Activated CD4-positive, alpha-beta T cell treated with anti-CD3 and anti-CD28 coated beads, Interleukin-2, amount 50 U/mL, for 48 hours (primary cell): ENCODE results near the gene BARHL1.
"Not testable (repeated sequence)": the region's sequence is repeated elsewhere in the genome, so short reads cannot be mapped to it uniquely, and the experiment has no call there.

Experiments
- DNase-seq, 2 experiments: peaks; one replicate each; pipeline ENCODE4 v3.0.0-alpha.2; 2020

Gene BARHL1

DNA sequence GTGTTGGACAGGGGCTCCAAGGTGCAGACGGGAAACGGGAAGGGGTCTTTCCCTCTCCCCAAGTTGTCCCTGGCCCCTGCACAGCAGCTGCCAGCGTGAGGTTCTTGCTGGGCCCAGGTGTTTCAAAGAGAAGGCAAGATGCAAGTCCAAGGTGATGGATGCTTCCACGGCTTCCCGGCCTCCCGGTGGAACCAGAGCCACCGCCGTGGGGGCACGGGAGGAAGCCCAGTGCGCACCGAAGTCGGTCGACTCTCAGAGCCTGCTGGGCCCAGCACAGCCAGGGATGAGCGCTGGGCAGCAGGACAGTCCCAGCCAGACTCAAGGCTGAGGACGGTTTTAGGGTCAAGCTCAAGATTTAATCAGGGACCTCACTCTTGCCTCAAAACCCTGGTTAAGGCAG is 25.2 kb upstream of the BARHL1 start:
- DNase-seq = no peak

- no peak for DNase-seq
These were observed 22.7 kb upstream of the BARHL1 start for GRCh38 chr9:132559711-132560110.

DNA sequence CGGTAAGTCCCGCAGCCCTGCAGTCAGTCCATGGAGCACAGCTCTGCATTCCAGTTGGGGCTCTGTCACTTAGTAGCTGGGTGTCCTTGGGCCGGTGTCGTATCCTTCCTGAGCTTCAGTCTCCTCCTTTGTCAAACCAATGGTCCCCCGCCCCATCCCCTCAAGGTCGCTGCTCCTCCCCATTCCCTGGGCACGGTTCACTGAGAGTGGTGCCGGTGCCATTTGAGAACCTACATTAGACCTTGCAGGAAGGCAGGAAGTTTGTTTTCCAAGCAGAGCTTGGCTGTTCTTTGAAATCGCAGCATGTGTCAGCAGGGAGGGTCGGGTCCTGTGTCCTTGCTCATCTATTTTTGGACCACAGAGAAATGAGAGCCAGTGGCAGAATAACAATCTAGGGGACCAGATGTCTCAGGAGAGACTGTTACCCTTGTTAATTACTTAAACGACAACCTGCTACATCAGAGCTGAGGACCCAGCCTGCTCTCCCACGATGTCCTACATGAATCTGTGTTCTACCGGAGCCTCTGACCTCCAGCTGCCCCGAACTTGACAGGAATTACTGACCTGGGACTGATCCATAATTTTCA is 21.7 kb upstream of the BARHL1 start:
- no peak for DNase-seq

DNA sequence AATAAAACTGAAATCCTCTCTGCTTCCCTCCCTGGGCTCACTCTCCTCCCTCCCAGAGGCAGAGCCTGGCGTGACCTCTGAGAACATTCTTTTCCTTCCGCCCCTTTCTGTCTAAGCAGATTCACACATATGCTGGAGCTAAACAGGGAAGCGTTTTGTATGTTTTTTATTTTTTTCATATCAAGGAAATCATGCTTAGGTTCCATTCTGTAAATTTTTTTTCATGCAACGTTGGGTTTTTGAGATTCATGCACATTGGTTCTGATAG is 20.2 kb upstream of the BARHL1 start:
- DNase-seq = no peak

GRCh38 chr9:132564526-132564925 is 17.9 kb upstream of the BARHL1 start:
- no peak for DNase-seq

GRCh38 chr9:132568787-132569186 is 13.6 kb upstream of the BARHL1 start:
- not testable (repeated sequence) for DNase-seq

GRCh38 chr9:132571806-132572600 is 10.4 kb upstream of the BARHL1 start:
- no peak for DNase-seq

DNA sequence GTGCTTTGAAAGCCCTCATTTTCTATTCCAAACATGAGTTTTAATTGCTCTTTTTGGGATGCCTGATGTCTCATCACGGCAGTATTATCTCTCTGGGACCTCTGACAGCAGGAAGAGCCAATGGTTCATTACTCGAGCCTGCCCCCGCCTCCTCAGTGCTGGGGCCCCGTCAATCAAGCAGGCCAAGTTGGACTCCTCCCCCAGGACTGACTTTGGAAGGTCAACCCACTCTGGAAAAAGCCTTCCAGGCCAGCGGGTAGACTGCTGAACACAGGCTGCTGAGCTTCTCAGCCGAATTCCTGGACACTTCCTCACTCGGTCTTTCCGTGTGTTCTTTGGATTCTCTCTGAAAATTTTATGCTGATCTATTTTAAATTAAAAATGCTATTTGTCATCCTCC is 9.5 kb upstream of the BARHL1 start:
- DNase-seq = no peak

DNA sequence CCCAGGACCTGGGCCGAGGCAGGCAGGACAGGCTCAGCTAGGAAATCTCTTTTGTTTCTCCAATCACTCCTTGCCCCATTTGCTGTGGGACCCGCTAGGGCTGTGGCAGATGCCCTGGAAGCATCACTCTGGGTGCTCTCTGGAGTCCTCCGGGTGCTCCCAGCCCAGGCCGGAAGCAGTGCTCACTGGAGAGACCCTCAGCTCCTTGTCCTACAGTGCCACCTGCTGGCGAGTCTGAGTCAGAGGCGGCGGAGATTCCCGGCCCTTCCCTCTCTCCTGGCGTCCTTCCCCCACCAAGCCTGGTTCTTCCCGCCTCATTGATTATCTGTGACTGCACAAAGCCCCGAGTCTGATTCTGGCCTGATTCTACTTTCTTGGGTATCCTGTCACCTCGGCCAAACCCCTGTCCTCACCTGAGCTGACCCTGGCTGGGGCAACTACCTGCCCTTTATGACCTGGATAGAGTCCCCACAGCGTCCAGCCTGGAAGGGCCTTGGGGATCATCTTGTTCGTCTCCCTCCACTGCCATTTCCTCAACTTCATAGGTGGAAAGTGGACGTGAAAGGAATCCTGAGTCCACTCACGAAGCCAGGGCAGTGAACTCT is 7.3 kb upstream of the BARHL1 start:
- peak; percentile 66 to 72 for DNase-seq

- no peak for DNase-seq
These were observed 6.6 kb upstream of the BARHL1 start for GRCh38 chr9:132575811-132576210.

GRCh38 chr9:132577119-132577518 is 5.3 kb upstream of the BARHL1 start:
- no peak for DNase-seq

- DNase-seq = no peak
These were observed 4.0 kb upstream of the BARHL1 start for GRCh38 chr9:132578367-132578932.

GRCh38 chr9:132579427-132579798 is 3.0 kb upstream of the BARHL1 start:
- DNase-seq = no peak

DNA sequence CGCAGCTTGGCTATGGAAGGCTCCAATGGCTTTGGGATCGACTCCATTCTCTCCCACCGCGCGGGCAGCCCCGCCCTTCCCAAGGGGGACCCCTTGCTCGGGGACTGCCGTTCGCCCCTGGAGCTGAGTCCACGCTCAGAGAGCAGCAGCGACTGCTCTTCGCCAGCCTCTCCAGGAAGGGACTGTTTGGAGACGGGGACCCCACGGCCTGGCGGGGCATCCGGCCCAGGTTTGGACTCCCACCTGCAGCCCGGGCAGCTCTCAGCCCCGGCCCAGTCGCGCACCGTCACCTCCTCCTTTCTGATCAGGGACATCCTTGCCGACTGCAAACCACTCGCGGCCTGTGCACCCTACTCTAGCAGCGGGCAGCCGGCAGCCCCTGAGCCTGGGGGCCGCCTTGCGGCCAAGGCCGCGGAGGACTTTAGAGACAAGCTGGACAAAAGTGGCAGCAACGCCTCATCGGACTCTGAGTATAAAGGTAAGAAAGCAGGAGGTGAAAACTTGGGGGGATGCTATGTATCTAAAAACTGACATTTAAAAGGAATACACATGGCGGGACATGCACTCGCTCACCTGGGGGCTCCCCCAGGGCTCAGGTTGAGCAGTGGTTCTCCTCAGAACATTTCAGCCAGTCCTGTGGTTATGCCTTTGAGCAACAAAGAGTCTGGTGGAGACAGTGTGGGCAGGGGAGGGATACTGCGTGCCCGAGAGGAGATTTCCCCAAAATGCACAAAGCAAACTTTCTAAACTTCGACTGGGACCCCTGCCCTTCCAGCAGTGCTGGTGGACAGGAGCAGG is 579 bp downstream of the BARHL1 start:
- no peak for DNase-seq

DNA sequence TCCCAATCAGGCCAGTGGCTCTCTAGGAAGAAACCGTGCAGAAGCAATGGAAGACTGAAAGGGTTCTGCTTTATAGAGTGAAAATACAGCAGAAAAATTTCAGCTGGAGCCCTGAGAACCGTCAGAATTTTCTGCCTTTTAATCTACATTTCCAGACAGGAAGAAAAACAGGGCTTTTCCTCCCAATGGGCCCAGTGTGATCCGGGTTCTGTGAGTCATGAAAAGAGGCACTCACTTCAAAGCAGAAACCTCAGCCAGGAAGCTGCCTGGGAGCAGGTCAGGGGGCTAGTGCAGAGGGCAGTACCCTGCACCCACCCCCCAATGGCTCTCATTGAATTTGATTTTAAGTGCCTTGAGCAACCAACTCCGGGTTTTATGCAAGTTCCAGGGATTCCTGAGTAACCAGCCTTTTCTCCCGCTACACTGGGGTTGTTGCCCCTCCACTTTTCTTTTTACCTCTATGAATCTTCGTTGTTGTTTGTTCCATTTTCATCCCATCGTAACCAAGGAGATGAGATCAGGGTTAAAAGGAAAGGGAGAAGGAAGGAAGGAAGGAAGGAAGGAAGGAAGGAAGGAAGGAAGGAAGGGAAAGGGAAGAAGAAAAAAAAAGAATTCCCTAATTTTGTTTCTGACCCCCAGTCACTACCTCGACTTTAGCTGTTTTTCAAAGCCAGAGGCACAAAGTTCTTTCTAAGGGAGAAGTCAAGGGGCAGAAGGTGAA is 1.3 kb downstream of the BARHL1 start:
- no peak for DNase-seq

- DNase-seq = no peak
These were observed 2.5 kb downstream of the BARHL1 start for GRCh38 chr9:132584601-132585560.

- DNase-seq = no peak
These were observed 3.8 kb downstream of the BARHL1 start for GRCh38 chr9:132585954-132586829.

DNA sequence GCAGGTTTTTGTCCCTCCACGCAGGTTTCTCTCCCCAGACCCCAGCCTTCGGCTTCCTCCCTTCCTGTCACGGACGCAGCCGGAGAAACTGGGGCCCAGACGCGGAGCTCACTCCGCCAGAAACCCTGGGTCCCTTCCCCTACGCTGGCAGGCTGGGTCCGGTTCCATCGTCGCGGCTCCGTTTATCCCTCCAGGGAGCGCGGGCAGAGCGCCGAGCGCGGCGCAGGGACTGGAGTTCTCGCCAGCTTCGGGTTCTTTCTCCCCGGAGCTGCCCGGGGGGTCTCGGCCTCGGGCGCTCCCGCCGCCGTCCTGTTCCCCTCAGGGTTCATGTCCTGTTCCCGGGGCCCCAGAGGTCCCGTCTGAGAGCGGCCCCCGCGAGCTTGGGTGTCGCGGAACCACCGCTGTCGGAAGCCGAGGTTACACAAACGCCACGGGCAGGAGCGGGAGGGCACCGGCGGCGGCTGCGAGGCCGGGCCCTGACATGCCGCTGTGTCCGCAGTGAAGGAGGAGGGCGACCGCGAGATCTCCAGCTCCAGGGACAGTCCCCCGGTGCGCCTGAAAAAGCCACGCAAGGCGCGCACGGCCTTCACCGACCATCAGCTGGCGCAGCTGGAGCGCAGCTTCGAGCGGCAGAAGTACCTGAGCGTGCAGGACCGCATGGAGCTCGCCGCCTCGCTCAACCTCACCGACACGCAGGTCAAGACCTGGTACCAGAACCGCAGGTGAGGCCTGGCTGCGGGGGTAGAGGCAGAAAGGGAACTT is 4.6 kb downstream of the BARHL1 start:
- no peak for DNase-seq

DNA sequence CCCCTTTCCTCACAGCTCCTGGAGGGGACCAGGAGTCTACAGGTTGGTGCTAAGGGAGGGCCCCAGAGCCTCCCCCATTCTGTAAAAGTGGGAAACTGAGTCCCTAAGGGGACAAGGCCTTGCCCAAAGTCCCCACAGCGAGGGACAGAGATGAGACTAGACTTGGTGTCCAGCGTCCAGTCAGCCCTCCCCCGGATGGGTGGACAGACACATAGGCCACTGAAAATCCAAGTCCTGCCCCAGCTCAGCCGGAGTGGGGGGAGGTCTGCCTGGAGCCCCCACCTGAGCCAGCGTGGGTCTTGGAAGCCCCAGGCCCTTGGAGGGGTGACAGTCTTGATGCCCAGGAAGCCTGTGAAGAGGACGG is 5.2 kb downstream of the BARHL1 start:
- no peak for DNase-seq

DNA sequence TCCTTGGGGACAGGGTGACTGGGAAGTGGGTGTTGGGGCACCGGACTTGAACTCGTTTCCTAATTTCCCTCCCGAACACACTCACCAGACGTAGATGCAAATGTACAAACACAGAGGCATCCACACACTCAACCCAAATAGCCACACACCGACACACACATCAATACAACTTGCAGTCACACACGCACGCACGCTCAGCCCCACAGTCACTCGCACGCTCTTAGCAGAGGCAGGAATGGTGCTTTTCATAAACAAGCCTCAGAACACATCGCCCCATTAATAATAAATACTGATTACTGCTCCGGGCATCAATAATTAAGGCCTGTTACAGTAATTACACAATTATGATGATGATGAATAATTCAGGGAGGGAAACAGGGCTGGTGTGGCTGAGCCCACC is 5.7 kb downstream of the BARHL1 start:
- no peak for DNase-seq
